ENCODE results near the gene PCDH12. TPM values are rescaled to one million over a fixed set of nuclear protein-coding genes. Genes with fewer than 3 reads are reported as not detected.

Gene PCDH12
- total and polyA plus RNA-seq, 2 of the 8 experiments (the other 6 are each of a cell fraction or from before 2014, with no cell fraction given): 0.06 to 0.17 TPM

- TF ChIP-seq E2F6 (IDR thresholded peaks at IDR 0.05) (no peak), RFX5 (IDR thresholded peaks at IDR 0.05; ENCODE audit: borderline replicate concordance, low read depth, low read length) (no peak), ZNF274 (IDR thresholded peaks at IDR 0.05; ENCODE audit: borderline replicate concordance, extremely low read depth, low read length) (no peak), TAF7 (optimal IDR thresholded peaks at IDR 0.05; ENCODE audit: borderline replicate concordance, low read depth, low read length) (no peak), ATF2 (IDR thresholded peaks at IDR 0.05; ENCODE audit: low read length) (no peak), HDAC2 (IDR thresholded peaks at IDR 0.05; ENCODE audit: borderline replicate concordance in 1 of 2, low read depth in 2 of 2, low read length in 2 of 2) (no peak), POLR2A (IDR thresholded peaks at IDR 0.05; ENCODE audit: control extremely low read depth in 1 of 2, low read depth in 2 of 2, low read length in 2 of 2) (no peak), BCL11A (IDR thresholded peaks at IDR 0.05; ENCODE audit: low read depth in 2 of 2, low read length in 2 of 2) (no peak), TCF12 (IDR thresholded peaks at IDR 0.05; ENCODE audit: low read depth, low read length) (no peak)
Observed at GRCh38 chr5:141961466-141961865, 3.5 kb upstream of the PCDH12 start (continued).
